IPS-NIHi11 (cell line): Measurements from ENCODE around the gene CSTF1.
"Not testable (repeated sequence)": the region's sequence is repeated elsewhere in the genome, so short reads cannot be mapped to it uniquely, and the experiment has no call there.

Source experiments
- DNase-seq: peaks from one replicate; pipeline ENCODE4 v3.0.0; 2012; ENCODE audit warnings: mixed read lengths, low spot score

CSTF1 gene

DNA sequence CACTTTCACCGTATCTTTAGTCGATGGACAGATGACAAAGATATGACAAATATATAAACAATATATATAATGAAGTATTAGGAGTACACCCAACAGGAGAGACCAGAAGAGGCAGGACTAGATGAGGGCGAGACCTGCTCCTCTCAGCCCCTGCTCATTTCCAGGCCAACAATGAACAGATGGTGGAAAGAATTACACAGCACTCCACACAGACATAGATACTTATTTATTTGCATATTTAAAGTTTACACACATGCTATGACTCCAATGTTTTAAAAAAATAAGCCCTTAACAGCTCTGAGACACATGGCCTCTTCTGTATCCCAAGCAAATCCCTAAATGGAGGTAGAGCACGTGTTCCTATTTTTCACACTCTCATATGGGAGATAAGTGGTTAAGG lies 23.3 kb upstream of the CSTF1 start:
- DNase-seq = no peak

DNA sequence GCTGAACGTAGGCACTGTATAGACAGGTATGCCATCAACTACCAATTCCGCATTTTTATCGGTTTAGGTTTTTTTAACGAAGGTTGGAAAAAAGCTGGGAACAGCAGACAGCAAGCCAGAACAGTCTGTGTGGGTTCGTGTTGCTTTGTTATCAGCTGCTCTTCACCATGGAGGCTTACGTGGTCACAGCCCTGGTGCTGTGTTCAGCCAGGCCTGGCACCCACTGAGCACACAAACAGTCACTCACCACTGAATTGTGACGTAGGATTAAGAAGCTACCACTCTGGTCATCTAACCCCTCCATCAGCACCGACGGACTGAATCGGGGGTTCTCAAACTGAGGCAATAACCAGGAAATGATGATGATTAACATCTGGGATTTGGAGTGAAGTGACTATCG lies 20.5 kb upstream of the CSTF1 start:
- DNase-seq = no peak

DNA sequence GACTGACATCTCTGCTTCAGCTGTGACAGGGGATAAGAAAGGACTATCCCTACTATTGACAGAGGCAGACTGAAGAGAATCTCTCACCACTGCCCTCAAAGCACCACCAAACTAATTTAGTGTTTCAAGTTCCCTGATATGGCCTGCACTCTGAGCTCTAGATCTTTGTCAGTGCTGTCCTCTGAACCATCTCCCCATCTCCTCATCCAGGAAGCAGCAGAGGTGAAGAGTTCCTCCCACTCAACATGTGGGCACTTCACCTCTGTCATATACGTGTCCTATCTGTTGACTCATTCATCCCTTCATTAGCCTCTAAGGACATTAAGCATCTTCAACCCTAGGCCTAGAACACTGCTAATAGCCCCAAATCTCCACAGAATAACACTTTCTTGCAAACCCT lies 19.6 kb upstream of the CSTF1 start:
- no peak for DNase-seq

DNA sequence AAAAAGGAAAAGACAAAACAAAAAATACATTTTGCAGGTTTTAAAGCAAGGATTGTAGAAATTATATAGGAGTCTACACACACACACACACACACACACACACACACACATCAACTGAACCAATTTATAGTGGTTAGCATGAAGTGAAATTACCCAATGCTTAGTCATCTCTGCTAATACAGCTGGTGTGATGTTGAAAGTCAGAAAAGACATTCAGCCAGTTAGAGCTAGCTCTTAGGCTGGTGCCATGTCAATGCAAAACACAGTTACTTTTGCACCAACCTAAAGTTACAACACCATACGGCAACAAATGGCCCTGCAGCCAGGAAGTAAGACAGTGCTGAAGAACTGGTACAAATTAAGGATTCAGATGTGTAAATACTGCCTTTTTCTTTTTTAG lies 18.5 kb upstream of the CSTF1 start:
- no peak for DNase-seq

DNA sequence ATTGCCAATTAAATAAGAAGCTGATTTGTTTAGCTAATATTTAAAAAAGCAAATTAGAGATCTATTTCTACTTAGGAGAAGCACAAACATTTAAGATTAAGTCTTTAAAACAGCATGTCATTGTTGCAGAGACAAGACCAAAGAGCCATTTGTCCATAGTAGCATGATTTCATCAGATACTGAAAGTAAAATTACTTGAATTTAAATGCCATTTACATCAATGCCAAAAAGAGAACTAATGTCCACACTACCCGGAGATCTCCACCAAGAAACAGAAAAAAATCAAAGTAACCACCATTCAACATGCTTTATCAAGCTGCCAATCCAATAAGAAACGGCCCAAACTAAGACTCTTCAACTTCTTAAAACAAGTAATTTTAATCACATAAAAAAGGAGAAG lies 16.1 kb upstream of the CSTF1 start:
- DNase-seq = no peak

DNA sequence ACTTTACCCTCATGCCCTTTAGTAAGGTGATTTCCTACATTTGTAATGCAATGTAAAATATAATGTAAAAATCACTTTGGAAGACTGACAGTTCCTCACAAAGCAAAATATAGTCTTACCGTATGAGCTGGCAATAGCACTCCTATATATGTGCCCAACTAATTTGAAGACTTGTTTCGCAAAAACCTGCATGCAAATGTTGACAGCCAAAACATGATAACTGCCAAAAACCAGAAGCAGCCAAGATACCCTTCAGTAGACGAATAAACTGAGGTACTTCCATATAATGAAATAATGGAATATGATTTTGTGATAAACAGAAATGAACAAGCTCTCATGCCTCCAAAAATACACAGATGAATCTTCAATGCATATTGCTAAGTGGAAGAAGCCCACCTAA lies 14.1 kb upstream of the CSTF1 start:
- DNase-seq = no peak

DNA sequence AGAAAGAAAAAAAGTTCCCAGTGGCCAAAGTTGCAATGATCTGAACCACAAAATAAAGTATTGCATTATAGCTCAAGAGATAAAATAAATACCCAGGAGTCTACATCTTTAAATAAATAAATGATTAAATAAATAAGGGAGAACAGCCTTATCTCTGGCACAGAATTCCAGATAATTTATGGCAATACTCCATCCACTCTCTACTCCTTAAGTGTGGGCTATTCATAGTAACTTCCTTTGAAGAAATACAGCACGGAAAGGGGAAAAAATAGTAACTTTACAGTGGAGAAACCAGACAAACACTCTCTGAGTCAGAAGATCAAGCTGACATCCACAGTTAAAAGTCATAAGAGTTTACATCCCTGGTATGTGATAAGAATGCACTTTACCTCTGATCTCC lies 12.1 kb upstream of the CSTF1 start:
- no peak for DNase-seq

DNA sequence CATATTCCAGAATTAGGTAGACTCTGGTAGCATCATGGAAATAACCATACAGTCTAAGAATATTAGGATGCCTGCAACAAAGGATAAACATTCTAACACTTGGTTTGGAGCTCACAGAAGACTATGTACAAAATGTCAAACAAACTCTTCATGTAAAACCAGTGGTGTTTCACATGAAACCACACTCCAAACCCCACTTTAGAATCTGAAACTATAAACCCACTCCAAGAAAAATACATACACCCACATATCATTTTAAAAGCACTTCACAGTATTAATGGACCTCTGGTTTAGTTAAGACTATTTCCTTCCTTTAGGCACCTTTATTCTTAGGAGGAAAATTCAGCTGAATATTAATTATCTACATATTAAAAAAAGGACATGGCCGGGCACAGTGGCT lies 10.9 kb upstream of the CSTF1 start:
- DNase-seq = no peak

DNA sequence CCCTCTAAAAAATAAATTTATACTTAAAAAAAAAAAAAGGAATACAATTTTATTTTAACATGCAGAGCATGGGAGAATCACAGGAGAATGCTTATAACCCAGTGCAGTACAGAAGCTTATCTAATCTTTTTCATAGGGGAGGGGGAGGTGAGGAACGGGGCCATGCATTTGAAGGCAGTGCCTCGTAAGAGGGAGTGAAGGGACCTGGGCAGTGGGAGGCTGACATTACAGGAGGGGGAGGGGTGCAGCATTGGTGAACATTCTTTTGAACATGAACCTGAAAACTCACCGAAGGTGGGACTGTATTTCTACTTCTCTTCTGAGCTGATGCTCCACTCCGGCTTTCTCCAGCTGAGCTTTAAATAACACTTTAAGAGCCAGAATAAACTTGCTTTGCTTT lies 9.7 kb upstream of the CSTF1 start:
- no peak for DNase-seq

DNA sequence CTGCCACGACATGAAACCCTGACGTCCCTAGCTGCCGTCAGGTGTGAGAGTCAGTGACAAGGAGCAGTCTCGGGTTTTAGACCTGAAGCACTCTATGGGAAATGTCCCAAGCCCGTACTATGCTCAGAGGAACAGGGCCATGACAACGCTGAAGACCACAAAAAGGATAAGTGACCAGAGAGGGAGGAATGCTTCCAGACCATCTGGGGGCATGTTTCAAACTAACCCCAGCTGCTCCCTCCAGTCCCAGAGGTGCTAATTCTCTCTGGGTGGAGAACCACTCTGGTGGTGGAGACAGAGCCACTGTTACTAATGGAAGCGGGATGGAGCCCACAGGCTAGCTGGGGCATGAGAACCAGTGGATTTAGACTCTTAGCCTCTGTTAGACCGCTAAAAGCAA lies 9.1 kb upstream of the CSTF1 start:
- DNase-seq = no peak

DNA sequence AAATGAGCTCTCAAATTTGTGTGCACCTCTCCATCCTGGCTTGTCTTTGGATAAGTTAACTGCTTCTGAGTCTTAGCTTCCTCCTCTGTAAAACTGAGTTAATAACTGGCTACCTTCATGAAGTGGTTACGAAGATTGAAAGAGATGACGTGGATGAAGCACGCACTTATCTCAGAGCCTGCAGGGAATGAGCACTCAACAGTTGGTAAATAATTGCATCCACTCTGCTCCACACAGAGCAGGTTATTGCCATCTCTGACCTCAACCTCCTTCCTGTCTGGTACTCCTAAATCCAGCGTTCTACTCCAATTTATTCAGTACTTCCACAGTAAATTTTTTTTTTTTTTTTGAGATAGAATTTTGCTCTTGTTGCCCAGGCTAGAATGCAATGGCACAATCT lies 7.3 kb upstream of the CSTF1 start:
- no peak for DNase-seq

DNA sequence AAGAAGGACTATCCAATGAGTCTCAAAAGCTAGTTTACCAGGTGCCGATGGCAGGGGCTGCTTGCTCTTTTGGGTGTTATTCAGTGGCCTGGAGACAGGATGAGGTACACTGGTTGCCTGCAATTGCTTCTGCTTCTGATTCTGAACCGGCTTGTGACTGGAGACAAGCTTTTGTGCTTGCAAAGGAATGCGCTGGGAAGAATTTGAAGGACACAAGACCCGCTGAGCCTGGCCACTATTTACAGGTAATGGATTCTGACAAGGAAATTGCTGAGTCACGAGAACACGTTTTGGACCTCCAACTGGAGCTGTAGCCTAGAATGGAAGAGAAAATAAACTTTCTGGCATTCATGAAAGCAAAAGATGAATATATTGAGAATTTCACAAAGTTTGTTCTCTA lies 6.2 kb upstream of the CSTF1 start:
- no peak for DNase-seq

DNA sequence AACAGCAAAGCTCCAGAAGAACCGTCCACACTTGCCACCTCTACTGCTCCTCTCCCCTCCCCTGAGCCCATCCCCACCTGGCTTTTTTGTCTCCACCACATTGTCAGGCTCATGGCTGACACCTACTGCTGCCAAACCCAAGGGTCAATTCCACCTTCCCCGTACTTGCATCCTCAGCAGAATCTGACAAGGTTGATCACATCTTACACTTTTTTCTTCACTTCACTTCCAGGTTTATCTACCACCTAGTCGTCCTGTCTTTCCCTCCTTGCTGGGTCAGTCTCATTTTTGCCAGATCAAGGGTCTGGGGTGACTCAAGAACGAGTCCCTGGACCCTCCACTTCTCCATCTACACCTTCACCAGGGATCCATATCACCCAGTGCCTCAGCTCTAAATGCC lies 3.6 kb upstream of the CSTF1 start:
- no peak for DNase-seq

DNA sequence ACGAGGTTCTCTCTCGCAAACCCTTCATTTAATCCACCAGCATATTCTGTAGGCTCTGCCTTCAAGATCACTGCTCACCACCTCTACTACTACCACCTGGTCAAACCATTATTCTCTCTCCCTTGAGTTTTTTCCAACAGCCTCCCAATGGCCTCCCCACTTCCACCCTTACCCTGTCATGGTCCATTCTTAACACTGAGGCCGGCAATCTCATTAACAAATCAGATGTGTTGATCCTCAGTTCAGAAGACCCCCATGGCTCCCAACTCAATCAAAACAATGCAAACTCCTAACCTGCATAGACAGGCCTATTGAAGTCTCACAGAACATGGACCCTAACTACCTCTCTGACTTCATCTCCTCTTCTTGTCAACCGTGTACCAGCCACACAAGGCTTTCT lies 2.6 kb upstream of the CSTF1 start:
- no peak for DNase-seq

DNA sequence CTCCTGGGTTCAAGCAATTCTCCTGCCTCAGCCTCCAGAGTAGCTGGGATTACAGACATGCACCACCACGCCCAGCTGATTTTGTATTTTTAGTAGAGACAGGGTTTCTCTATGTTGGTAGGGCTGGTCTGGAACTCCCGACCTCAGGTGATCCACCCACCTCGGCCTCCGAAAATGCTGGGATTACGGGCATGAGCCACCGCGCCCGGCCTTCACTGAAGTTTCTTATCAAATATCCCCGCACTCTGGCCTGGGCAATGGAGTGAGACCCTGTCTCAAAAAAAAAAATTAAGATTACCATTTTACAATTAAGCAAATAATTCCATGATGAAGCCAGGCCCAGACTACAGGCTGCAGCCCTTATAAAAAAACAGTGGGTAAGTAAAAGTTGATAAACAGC lies 2.0 kb upstream of the CSTF1 start:
- DNase-seq = not testable (repeated sequence)

DNA sequence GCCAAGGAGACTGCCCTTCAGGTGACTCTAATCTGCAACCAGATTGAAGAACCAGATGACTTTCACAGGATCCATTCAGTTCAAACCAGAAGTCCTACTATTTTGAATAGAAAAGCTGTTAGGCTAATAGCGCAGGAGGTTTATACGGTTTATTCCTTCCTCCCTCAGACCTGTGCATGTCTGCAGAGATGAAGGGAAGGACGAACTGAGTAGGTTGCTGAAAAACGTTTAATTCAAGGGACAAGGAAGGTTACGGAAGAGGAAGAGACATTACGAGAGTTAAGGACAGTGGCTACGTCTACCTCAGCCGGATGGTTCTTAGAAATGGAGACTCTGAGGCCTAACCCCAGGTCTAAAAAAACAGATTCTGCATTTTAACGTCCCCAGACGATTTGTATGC lies 1.4 kb upstream of the CSTF1 start:
- no peak for DNase-seq

DNA sequence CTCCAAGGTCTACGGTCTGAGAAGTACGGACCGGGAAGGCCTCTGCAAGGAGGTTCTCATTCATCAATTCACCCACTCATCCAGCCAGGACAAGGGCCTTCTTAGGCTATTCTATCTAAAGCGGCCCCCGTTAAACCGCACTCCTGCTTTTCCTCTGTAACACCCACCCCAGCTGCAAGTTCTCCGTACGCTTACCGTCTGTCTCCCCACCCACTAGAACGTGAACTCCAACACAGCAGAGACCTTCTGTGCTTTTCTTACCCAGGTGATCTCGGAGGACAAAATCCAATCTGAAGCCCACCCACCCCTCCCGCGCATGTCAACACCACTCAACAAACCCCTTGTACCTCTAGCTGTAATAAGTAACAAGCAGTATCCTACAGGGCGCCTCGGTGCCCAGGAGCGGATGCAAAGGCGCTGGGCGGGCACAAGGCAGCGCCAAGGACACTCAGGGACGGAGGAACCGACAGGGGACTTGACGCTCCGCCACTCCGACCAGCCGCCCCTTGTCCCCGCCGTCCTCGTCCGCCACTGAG lies 781 bp upstream of the CSTF1 start:
- DNase-seq = no peak

DNA sequence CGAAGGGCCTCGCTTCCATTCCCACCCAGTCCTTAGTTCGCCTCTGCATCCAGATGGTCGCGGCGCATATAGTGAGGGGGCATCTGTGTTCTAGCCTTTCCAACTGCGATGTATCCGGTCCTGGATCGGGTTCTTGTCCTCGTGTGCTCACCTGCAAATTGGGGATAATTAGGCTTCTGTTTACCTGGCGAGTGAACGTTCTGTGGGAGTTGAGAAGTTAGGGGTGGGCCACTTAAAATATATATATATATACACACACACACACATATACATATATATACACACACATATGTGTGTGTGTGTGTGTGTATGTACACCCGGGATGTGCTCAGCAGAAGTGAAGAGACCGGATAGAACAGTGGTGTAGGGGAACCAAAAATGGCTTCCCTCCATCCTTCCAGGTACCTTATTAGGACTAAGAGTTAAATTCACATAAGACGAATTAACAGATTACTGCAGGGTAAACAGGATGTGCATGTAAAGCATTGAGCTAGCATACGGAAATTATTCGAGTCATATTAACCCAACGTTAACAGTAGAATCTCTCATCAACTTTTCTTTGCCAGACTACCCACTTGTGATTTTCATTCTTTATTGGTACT lies 537 bp downstream of the CSTF1 start:
- no peak for DNase-seq

DNA sequence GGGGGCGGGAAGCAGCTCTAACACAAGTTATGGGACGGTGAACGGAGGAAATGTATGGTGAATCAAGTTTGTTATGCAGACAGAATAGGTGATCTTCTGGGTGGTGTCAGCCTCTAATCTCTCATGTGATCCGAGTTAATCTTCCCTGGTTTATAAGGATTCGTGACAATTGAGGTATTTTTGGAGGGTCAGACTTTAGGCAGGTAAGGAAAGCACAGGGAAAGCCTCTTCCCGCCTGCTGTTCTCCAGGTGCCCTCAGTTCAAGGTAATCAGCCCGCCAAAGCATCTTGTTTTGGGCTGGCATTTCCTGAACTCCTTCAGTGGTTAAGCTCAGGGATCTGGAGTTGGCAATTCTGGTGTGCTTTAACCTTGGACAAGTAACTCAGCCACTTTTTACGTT lies 1.2 kb downstream of the CSTF1 start:
- no peak for DNase-seq

DNA sequence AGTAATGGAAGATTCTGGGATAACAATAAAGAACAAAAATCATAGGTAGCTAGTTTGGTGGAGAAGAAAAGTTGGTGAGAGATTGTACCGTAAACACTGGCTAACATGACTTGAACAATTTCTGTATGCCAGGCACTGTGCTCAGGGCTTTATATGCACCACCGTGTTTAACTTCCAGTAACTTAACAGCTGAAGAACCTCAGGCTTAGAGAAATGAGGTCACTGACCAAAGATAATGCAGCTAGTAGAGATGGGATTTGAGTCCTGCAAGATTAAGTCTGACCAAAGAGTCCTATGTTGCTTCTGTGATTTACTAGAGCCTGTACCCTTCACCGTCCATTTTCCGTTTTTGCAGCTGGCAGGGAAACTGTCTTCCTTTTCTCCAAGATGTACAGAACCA lies 2.7 kb downstream of the CSTF1 start:
- no peak for DNase-seq

DNA sequence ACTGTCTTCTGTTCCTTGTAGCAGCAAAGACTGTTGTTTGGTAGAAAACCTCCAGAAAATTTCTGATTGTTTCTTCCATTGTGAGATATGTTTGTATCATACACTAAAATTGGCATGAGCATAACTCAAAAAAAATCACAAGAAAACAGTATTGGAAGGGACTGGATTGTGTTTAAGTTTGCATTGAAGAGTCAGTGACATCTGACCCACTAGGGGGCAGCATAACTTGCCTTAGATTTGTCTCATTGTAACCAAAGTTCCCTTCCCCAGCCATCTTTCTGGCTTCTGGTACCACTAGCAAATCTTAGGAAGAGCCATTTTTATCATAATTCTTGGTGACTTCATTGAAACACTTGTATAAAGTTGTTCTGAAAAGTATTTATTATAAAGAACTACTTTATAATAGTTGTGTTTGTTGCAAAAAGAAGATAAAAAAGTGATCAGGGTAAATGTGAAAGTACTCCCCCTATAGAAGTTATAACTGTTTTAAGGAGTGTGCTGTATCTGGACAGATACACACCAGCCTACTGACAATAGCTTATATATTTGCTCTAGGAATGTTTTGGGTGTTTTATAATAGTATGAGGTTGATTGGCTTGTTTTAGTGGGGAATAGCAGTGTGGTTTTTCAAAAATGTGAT lies 7.7 kb downstream of the CSTF1 start:
- peak; percentile 52 for DNase-seq

DNA sequence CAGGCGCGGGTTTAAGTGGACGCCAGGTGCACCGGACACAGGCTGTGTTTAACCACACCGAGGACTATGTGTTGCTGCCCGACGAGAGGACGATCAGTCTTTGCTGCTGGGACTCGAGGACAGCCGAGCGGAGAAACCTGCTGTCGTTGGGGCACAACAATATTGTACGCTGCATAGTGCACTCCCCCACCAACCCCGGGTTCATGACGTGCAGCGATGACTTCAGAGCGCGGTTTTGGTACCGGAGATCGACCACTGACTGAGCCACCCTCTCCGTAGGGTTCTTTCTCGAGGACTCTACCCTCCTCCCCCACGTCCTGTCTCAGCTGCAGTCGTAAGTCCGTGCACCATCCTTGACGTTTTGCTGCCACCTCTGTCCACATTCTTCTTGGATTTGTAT lies 11.0 kb downstream of the CSTF1 start:
- DNase-seq = no peak

DNA sequence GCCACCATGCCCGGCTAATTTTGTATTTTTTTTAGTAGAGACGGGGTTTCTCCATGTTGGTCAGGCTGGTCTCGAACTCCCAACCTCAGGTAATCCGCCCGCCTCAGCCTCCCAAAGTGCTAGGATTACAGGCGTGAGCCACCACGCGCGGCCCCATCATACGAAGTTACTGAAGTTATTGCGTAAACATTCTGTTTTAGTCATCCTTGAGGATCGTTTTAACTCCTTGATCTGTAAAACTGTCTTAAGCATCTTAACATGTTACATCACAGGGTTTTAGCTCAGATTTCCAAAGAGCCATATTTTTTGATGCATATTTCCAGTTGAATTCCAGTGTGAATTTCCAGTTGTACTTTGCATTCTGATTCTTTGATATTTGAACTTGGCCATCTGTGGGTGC lies 12.9 kb downstream of the CSTF1 start:
- not testable (repeated sequence) for DNase-seq

DNA sequence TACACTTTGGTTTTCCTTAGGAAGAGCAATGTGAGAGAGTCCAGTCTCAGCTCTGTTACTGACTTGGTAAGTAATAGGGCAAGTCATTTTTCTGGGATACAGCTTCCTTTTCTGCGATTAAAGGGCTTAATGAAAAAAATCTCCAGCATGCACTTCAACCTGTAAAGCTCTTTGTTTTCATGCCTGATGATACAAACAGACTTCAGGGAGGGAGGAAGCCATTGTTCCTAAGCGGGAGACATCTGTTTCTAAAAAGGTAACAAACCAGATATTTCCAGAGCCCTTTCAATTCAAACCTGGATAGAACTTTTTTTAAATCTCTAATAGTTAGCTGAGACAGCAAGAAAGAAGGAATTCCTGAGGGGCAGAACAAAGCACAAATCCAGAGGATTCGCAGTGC lies 14.5 kb downstream of the CSTF1 start:
- DNase-seq = no peak
